ENCODE measurements around the gene KCNN4. TPM values are rescaled to one million over a fixed set of nuclear protein-coding genes. Genes with fewer than 3 reads are reported as not detected.

The KCNN4 gene
- total RNA-seq, 3 donors from 2014 or later = 14.9 to 36.2 (median 36.1) TPM

DNA sequence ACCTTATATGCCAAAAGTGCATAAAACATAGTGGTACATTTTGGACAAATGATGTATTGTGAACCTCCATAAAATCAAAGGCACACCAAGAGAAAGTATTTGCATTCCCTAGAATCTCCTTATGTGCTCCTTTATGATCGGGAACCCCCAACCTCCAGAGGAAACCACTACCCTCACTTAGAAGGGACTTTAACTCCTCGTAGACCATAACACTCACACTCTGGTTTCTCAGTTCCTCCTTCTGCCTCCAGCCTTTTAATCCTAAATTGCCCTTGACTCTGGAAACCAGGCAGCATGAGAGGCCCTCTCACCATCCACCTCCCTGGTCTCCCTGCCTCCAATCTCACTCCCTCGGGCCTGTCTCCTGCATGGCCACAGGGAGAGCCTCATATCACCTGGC lies 9.8 kb upstream of the KCNN4 start:
- H3K4me3 ChIP-seq = no peak overlapping the region
- DNase-seq (no peak), ATAC-seq (no peak)
- no peaks in the 10 kb centered on the region for H3K9me3 ChIP-seq
- TF ChIP-seq, protein P1, sequence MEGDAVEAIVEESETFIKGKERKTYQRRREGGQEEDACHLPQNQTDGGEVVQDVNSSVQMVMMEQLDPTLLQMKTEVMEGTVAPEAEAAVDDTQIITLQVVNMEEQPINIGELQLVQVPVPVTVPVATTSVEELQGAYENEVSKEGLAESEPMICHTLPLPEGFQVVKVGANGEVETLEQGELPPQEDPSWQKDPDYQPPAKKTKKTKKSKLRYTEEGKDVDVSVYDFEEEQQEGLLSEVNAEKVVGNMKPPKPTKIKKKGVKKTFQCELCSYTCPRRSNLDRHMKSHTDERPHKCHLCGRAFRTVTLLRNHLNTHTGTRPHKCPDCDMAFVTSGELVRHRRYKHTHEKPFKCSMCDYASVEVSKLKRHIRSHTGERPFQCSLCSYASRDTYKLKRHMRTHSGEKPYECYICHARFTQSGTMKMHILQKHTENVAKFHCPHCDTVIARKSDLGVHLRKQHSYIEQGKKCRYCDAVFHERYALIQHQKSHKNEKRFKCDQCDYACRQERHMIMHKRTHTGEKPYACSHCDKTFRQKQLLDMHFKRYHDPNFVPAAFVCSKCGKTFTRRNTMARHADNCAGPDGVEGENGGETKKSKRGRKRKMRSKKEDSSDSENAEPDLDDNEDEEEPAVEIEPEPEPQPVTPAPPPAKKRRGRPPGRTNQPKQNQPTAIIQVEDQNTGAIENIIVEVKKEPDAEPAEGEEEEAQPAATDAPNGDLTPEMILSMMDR (IDR thresholded peaks at IDR 0.05) = no peak
- no peaks in the 10 kb centered on the region for H3K4me1 ChIP-seq (ENCODE audit: low read depth)
- intact Hi-C loops (cut with DNase I, micrococcal nuclease) = no loop called here
- H3K36me3 ChIP-seq (ENCODE audit: low read depth) = no peaks in the 10 kb centered on the region

DNA sequence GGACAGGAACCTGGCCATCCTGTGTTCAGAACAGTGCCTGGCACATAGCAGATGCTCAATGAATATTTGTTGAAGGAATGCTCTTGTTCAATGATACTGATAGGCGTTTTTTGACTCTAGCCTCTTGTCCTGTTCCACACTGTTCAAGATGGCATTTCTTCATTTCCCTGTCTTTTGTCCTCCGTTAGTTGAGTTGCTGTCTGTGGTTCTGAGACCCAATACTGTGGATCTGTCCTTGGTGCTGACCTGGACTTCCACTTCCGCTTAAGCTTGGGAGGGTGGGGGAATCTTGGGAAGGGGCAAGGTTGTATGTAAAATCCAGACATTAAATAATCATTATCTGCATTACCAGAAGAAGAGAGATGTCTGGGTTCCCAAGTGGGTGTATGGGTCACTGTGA lies 8.3 kb upstream of the KCNN4 start:
- peak in 1 of 3 donors; percentile 60 for DNase-seq
- no peaks in the 10 kb centered on the region for H3K36me3 ChIP-seq (ENCODE audit: low read depth)
- intact Hi-C loops (cut with DNase I, micrococcal nuclease) = no loop called here
- TF ChIP-seq, protein P1 (IDR thresholded peaks at IDR 0.05) = no peak
- H3K9me3 ChIP-seq = no peaks in the 10 kb centered on the region
- H3K4me1 ChIP-seq (ENCODE audit: low read depth) = peaks cover 6% of the 10 kb centered on the region
- H3K4me3 ChIP-seq = no peak overlapping the region
- ATAC-seq = no peak

DNA sequence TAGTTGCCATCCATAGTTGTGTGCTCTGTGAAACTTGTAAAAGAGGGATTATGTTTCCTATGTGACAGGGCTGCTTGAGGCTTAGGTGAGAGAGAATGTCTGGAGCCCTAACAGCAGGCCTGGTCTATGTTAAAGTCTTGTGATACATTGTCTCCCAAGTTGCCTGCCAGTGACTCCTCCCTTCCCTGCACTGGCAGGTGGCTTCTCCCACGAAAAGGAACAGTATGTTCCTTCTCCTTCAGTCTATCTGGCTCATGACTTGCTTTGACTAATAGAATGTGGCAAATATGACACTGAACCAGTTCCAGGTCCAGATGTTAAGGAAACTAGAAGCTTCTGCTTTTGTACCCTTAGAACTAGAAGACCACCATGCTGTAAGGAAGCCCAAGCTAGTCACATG lies 5.9 kb upstream of the KCNN4 start:
- DNase-seq = no peak
- no peak for ATAC-seq
- TF ChIP-seq, protein P1 (IDR thresholded peaks at IDR 0.05) = no peak
- no peak overlapping the region for H3K4me3 ChIP-seq
- H3K9me3 ChIP-seq = no peaks in the 10 kb centered on the region
- peaks cover 14% of the 10 kb centered on the region for H3K4me1 ChIP-seq (ENCODE audit: low read depth)
- intact Hi-C loops (cut with DNase I, micrococcal nuclease) = no loop called here
- no peaks in the 10 kb centered on the region for H3K36me3 ChIP-seq (ENCODE audit: low read depth)

DNA sequence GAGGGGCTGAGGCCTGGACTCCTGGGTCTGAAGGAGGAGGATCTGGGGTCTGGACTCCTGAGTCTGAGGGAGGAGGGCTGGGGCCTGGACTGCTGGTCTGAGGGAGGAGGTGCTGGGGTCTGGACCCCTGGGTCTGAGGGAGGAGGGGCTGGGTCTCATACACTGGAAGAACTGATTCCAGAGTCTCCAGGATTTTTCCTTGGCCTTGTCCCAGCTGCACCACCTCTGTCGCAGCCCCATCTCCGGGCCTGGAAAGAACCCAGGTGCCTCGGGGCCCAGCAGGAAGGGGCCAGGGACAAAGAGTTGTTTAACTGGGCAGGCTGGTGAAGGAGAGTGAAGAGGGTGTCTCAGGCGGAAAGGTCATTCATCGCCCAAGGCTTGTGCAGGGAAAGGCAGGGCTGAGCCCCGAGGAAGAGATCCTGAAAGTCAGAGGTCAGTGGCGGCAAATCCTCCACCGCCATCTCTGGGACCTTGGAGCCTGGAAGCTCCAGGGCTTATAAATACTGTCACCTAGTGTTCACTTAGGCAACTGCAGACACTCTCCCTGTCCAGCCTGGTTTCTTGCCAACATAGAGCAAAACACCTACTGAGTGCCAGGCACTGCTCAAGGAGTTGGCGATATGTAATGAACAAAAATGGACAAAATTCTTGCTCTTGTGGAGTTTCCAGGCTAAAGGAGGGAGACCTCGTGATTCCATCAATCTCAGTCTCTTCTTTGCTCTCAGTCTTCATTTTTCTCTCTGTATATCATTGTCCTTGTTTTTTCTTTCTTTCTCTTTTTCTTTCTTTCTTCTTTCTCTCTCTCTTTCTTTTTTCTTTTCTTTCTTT lies 4.4 kb upstream of the KCNN4 start:
- TF ChIP-seq, protein P1 (IDR thresholded peaks at IDR 0.05) = peak; percentile 97
- Histone ChIP-seq H3K9me3 (no peaks in the 10 kb centered on the region), H3K4me3 (no peak overlapping the region), H3K4me1 (ENCODE audit: low read depth) (peaks cover 14% of the 10 kb centered on the region), H3K36me3 (ENCODE audit: low read depth) (no peaks in the 10 kb centered on the region)
- peak; percentile 57 for ATAC-seq
- DNase-seq = peak in 2 of 3 donors; percentile 68 to 79
- intact Hi-C loops (cut with DNase I, micrococcal nuclease) = loop anchor here (5.0 kb wide), 1 partner anchor 38 kb away; no protein-coding TSS in a partner anchor

DNA sequence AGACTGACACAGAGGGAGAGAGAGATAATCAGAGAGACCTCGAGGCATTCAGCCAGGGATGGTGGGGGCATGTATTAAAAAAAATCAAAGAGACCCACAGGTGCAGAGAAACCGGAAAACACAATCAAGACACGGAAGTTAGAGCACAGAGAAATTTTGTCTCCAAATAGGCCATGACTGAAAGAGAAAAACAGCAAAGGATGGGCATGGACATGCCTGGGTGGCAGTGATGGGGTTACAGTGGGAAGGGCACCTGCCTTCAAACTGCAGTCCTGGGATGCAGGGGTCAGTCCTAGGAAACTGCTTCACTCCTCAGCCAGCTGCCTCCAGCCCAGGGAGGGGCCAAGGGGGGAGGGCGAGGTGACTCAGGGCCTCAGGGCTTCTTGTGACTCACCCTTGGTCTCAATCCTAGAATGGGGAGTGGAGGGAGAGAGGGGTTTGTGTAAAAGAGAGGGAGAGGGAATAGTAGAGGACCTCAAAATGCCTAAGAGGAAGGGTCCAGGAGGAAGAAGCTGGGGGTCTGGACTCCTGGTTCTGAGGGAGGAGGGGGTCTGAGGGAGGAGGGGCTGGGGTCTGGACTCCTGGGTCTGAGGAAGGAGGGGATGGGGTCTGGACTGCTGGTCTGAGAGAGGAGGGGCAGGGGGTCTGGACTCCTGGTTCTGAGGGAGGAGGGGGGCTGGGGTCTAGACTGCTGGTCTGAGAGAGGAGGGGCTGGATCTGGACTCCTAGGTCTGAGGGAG lies 3.6 kb upstream of the KCNN4 start:
- intact Hi-C loops (cut with DNase I, micrococcal nuclease) = loop anchor here (5.0 kb wide), 1 partner anchor 37 kb away; no protein-coding TSS in a partner anchor
- TF ChIP-seq, protein P1 (IDR thresholded peaks at IDR 0.05) = no peak
- peak in 2 of 3 donors; percentile 71 to 81 for DNase-seq
- no peak overlapping the region for H3K4me3 ChIP-seq
- no peaks in the 10 kb centered on the region for H3K9me3 ChIP-seq
- H3K4me1 ChIP-seq (ENCODE audit: low read depth) = peaks cover 14% of the 10 kb centered on the region
- no peaks in the 10 kb centered on the region for H3K36me3 ChIP-seq (ENCODE audit: low read depth)
- peak; percentile 53 for ATAC-seq
